Endothelial cell of umbilical vein (primary cell): ENCODE data around the gene ZSWIM5. TPM values are rescaled to one million over a fixed set of nuclear protein-coding genes. Genes with fewer than 3 reads are reported as not detected.

ENCODE experiments used
- BruUV-seq: library from RNA; stranded (reverse); fragments of 400-500 nt; replicated peaks from 2 replicates; lab custom pipeline; 2021; lab: Mats Ljungman, UMichigan
- CTCF ChIA-PET: fragments of 300-600, 350-600 bp; sonication (Branson Sonifier 250); formaldehyde crosslinking; loops from one replicate; lab custom pipeline; 2021; ENCODE audit warnings: antibody characterized with exemption, inconsistent platforms; lab: Charles Lee
- POLR2A ChIA-PET: fragments of 300-600, 350-600 bp; sonication (Branson Sonifier 250); formaldehyde crosslinking; loops from one replicate; lab custom pipeline; 2021; ENCODE audit warnings: antibody characterized with exemption, inconsistent platforms; lab: Charles Lee
- DNase-seq: peaks from one replicate; pipeline ENCODE4 v3.0.0-alpha.2; 2011; ENCODE audit warnings: low read depth, low spot score
- FAIRE-seq: peaks from 2 replicates; lab custom pipeline; 2011; peaks lifted over from hg19 to GRCh38; lab: Jason Lieb, UNC
- H2AFZ ChIP-seq: 2 replicates; pipeline ENCODE4 v1.6.0; 2012; ENCODE audit warnings: low read depth, low read length, control low read depth, inconsistent platforms
- H3K27ac ChIP-seq: 2 replicates; pipeline ENCODE4 v1.5.1; 2011; ENCODE audit warnings: low read depth, mild to moderate bottlenecking, control low read depth, low read length, moderate library complexity; ENCODE audit not compliant: insufficient read depth
- H3K27me3 ChIP-seq, 2 experiments: 2 replicates each; pipeline versions ENCODE4 v1.6.0 to v1.6.1; 2011; ENCODE audit warnings: low read length in 2 of 2, mixed read lengths in 1 of 2; ENCODE audit not compliant: control insufficient read depth in 2 of 2, insufficient read depth in 2 of 2
- H3K36me3 ChIP-seq, 2 experiments: 2 replicates in 1 of 2; 3 replicates in 1 of 2; pipeline ENCODE4 v1.5.1; 2011; ENCODE audit warnings: low read length in 2 of 2, mild to moderate bottlenecking in 1 of 2, moderate library complexity in 1 of 2; ENCODE audit not compliant: control insufficient read depth in 2 of 2, insufficient read depth in 2 of 2; ENCODE audit errors: extremely low read depth in 1 of 2
- H3K4me1 ChIP-seq: 3 replicates; pipeline ENCODE4 v1.5.1; 2011; ENCODE audit warnings: mild to moderate bottlenecking, low read length; ENCODE audit not compliant: control insufficient read depth, insufficient read depth; ENCODE audit errors: extremely low read depth
- H3K4me2 ChIP-seq: 2 replicates; pipeline ENCODE4 v1.6.1; 2011; ENCODE audit warnings: low read length, control low read depth, mixed read lengths; ENCODE audit not compliant: insufficient read depth
- H3K4me3 ChIP-seq, 3 experiments: fragments of 200-600 bp in 1 of 3; sonication (generic), shearing (Covaris generic) in 1 of 3; replicated peaks in 1 of 3; 2 replicates each; pipeline ENCODE4 v1.5.1; 2011 to 2016; ENCODE audit warnings: control low read depth in 3 of 3, low read length in 3 of 3, mild to moderate bottlenecking in 2 of 3, inconsistent platforms in 1 of 3, low read depth in 1 of 3, moderate library complexity in 1 of 3; ENCODE audit not compliant: insufficient read depth in 1 of 3
- H3K79me2 ChIP-seq: 2 replicates; pipeline ENCODE4 v1.6.0; 2012; ENCODE audit warnings: low read length, inconsistent platforms; ENCODE audit not compliant: control insufficient read depth, insufficient read depth
- H3K9ac ChIP-seq: replicated peaks from 2 replicates; pipeline ENCODE3; 2011; ENCODE audit warnings: low read length, control low read depth; ENCODE audit not compliant: insufficient read depth; ENCODE audit errors: extremely low read depth
- H3K9me1 ChIP-seq: replicated peaks from 3 replicates; pipeline ENCODE4 v1.6.0; 2011; ENCODE audit warnings: mild to moderate bottlenecking, low read length; ENCODE audit not compliant: control insufficient read depth, insufficient read depth; ENCODE audit errors: extremely low read depth
- H3K9me3 ChIP-seq: replicated peaks from 2 replicates; pipeline ENCODE4 v1.5.1; 2012; ENCODE audit warnings: low read length, inconsistent platforms; ENCODE audit not compliant: control insufficient read depth, insufficient read depth
- H4K20me1 ChIP-seq: replicated peaks from 2 replicates; pipeline ENCODE3; 2011; ENCODE audit warnings: mild to moderate bottlenecking, low read length; ENCODE audit not compliant: control insufficient read depth, insufficient read depth; ENCODE audit errors: extremely low read depth
- CTCF ChIP-seq, 2 donors: IDR thresholded peaks; 1 replicate in 1 of 2; 2 replicates in 1 of 2; pipeline ENCODE4 v1.5.1; 2011; ENCODE audit warnings: low read length in 2 of 2, mild to moderate bottlenecking in 2 of 2, moderate library complexity in 2 of 2, control low read depth in 1 of 2, inconsistent platforms in 1 of 2, low read depth in 1 of 2; ENCODE audit not compliant: insufficient read depth in 1 of 2; ENCODE audit errors: extremely low read depth in 1 of 2
- EZH2 ChIP-seq: IDR thresholded peaks from 2 replicates; pipeline ENCODE4 v1.6.1; 2012; ENCODE audit warnings: borderline replicate concordance, low read depth, mild to moderate bottlenecking, moderate library complexity, low read length, inconsistent platforms; ENCODE audit not compliant: severe bottlenecking
- FOS ChIP-seq: IDR thresholded peaks from 2 replicates; pipeline ENCODE4 v1.6.1; 2011; ENCODE audit warnings: mild to moderate bottlenecking, low read length, moderate library complexity, borderline replicate concordance; ENCODE audit not compliant: insufficient read depth
- GATA2 ChIP-seq: IDR thresholded peaks from 2 replicates; pipeline ENCODE4 v1.7.0; 2011; ENCODE audit warnings: low read depth, mild to moderate bottlenecking, moderate library complexity, mixed read lengths, low read length; ENCODE audit not compliant: insufficient read length, insufficient read depth
- MYC ChIP-seq: IDR thresholded peaks from one replicate; pipeline ENCODE4 v1.6.1; 2011; ENCODE audit warnings: mild to moderate bottlenecking, low read depth, low read length
- POLR2A ChIP-seq: IDR thresholded peaks from 2 replicates; pipeline ENCODE4 v1.6.1; 2012; ENCODE audit warnings: low read depth, mild to moderate bottlenecking, control low read depth, low read length
- POLR2AphosphoS5 ChIP-seq: IDR thresholded peaks from 2 replicates; pipeline ENCODE4 v1.6.1; 2012; ENCODE audit warnings: low read depth, mild to moderate bottlenecking, control low read depth, low read length, moderate library complexity; ENCODE audit not compliant: insufficient read depth
- dilution Hi-C: fragments of 300-500 bp; cut with MboI; formaldehyde crosslinking; loops from one replicate; pipeline ENCODE4 v1.15.0; 2019; ENCODE audit warnings: low sequenced_read_pairs; ENCODE audit not compliant: extremely low pct_ligation_motif_present
- intact Hi-C: fragments of 100-400 bp; cut with micrococcal nuclease; formaldehyde crosslinking; loops from one replicate; pipeline ENCODE4 v1.10.0; 2022
- polyA plus RNA-seq, 4 experiments: library from polyadenylated mRNA; depleted of rRNA in 3 of 4; stranded (reverse) in 3 of 4; unstranded in 1 of 4; fragments of >200 nt; gene quantifications; 2 replicates each; pipeline versions ENCODE4 v1.2.1 to v1.2.3, GENCODE V29; 2011 to 2012; ENCODE audit warnings: missing spikeins in 1 of 4
- total RNA-seq: library from RNA; stranded (reverse); gene quantifications from 2 replicates; pipeline ENCODE4 v1.2.3, GENCODE V29; 2021

Gene ZSWIM5
- total and polyA plus RNA-seq, 2 donors (not counting 3 experiments of a cell fraction or from before 2014, with no cell fraction given): 1.6 to 4.3 TPM

- DNase-seq: no peak
- FAIRE-seq: no peak
- Histone ChIP-seq H3K4me1 (peaks cover 8% of the 10 kb centered on the region), H3K36me3 (peaks cover 17 to 71% of the 10 kb centered on the region in 2 experiments), H3K27me3 (no peaks in the 10 kb centered on the region), H3K79me2 (peaks cover 13% of the 10 kb centered on the region), H2AFZ (no peak overlapping the region), H3K9me1 (no peaks in the 10 kb centered on the region), H3K4me3 (no peak overlapping the region), H3K9me3 (no peaks in the 10 kb centered on the region), H4K20me1 (no peaks in the 10 kb centered on the region), H3K9ac (no peak overlapping the region), H3K4me2 (no peak overlapping the region), H3K27ac (no peak overlapping the region)
- dilution Hi-C loops (no loop called here), intact Hi-C loops (no loop called here)
- BruUV-seq: no TSS peak
- POLR2A ChIA-PET: no interaction called here
- TF ChIP-seq CTCF (IDR thresholded peaks at IDR 0.05; ENCODE audit: extremely low read depth in 1 of 2, insufficient read depth in 1 of 2, low read depth in 1 of 2, low read length in 2 of 2): no peak
- TF ChIP-seq EZH2: no peak
- TF ChIP-seq POLR2AphosphoS5: no peak
- TF ChIP-seq GATA2: no peak
- no peak for TF ChIP-seq POLR2A
- no peak for TF ChIP-seq MYC
- TF ChIP-seq FOS: no peak
- CTCF ChIA-PET: interaction anchor here (1.1 to 1.6 kb wide), 4 partner anchors 8 to 213 kb away, joined by 3 to 6 read pairs (median 3); no protein-coding TSS in a partner anchor
Measured at GRCh38 chr1:45005761-45006160, 200.6 kb downstream of the ZSWIM5 start.
